Panc1 (cell line): ENCODE results near the gene IQCC. TPM values are rescaled to one million over a fixed set of nuclear protein-coding genes. Genes with fewer than 3 reads are reported as not detected.

ENCODE experiments used
- ATAC-seq: fragments of 200-7000 bp; cut with Tn5 transposase; 2 replicates; pipeline ENCODE4 v1.9.1; 2020; ENCODE audit warnings: mild to moderate bottlenecking, moderate library complexity
- BruUV-seq: library from RNA; stranded (reverse); fragments of 400-500 nt; replicated peaks from 2 replicates; lab custom pipeline; 2021; lab: Mats Ljungman, UMichigan
- CTCF ChIA-PET: fragments of 300-600 bp; sonication (Branson Sonifier 250); formaldehyde crosslinking; loops from one replicate; lab custom pipeline; 2022; ENCODE audit warnings: antibody characterized with exemption; lab: Charles Lee
- POLR2A ChIA-PET: fragments of 300-600 bp; sonication (Branson Sonifier 250); formaldehyde crosslinking; loops from one replicate; lab custom pipeline; 2022; ENCODE audit warnings: antibody characterized with exemption; lab: Charles Lee
- DNase-seq: peaks from one replicate; pipeline ENCODE4 v3.0.0-alpha.2; 2010; ENCODE audit warnings: low read depth, low spot score
- H3K27ac ChIP-seq: 2 replicates; pipeline ENCODE4 v1.5.1; 2011; ENCODE audit warnings: mild to moderate bottlenecking, low read length, inconsistent platforms
- H3K27me3 ChIP-seq: fragments of 200-500 bp; sonication (Bioruptor generic); 2 replicates; pipeline ENCODE4 v1.6.0; 2014; ENCODE audit warnings: low read length, inconsistent platforms; ENCODE audit not compliant: control insufficient read depth, insufficient read depth
- H3K36me3 ChIP-seq: fragments of 200-500 bp; sonication (Bioruptor generic); 2 replicates; pipeline ENCODE4 v1.5.1; 2014; ENCODE audit warnings: inconsistent platforms, mild to moderate bottlenecking, low read length, moderate library complexity; ENCODE audit not compliant: control insufficient read depth, insufficient read depth
- H3K4me1 ChIP-seq: 2 replicates; pipeline ENCODE4 v1.5.1; 2011; ENCODE audit warnings: inconsistent platforms, mild to moderate bottlenecking, low read length, moderate library complexity; ENCODE audit not compliant: control insufficient read depth, insufficient read depth
- H3K4me3 ChIP-seq, 2 experiments: 2 replicates each; pipeline ENCODE4 v1.5.1; 2011 to 2012; ENCODE audit warnings: low read depth in 2 of 2, low read length in 2 of 2, mild to moderate bottlenecking in 2 of 2, inconsistent platforms in 1 of 2, moderate library complexity in 1 of 2
- H3K9me3 ChIP-seq: fragments of 200-500 bp; sonication (Bioruptor generic); 2 replicates; pipeline ENCODE4 v1.5.1; 2014; ENCODE audit warnings: low read depth, mild to moderate bottlenecking, inconsistent platforms, low read length, moderate library complexity; ENCODE audit not compliant: control insufficient read depth, insufficient read depth
- POLR2AphosphoS5 ChIP-seq: IDR thresholded peaks from 2 replicates; pipeline ENCODE4 v1.6.1; 2012; ENCODE audit warnings: mild to moderate bottlenecking, low read depth, low read length, moderate library complexity
- SIN3A ChIP-seq: IDR thresholded peaks from 2 replicates; pipeline ENCODE4 v1.6.1; 2012; ENCODE audit warnings: low read depth, mild to moderate bottlenecking, low read length, moderate library complexity, borderline replicate concordance; ENCODE audit not compliant: insufficient read depth
- in situ Hi-C: cut with HindIII; loops from 2 replicates; pipeline ENCODE4 v1.10.0; 2016; ENCODE audit warnings: low sequenced_read_pairs, low pct_unique_long_range_greater_than_20kb
- intact Hi-C: fragments of 100-400 bp; cut with micrococcal nuclease; formaldehyde crosslinking; loops from one replicate; pipeline ENCODE4 v1.10.0; 2022; ENCODE audit not compliant: unreplicated experiment
- total RNA-seq: library from RNA; stranded (reverse); gene quantifications from one replicate; pipeline ENCODE4 v1.2.1, GENCODE V29; 2021; ENCODE audit not compliant: unreplicated experiment
- TF ChIP-seq, protein P1 (sequence below): fragments of 450-650 bp; IDR thresholded peaks from 2 replicates; pipeline ENCODE4 v1.5.1; 2017; ENCODE audit warnings: mild to moderate bottlenecking
- TF ChIP-seq, protein P2 (sequence below), 2 experiments: IDR thresholded peaks; 2 replicates each; pipeline ENCODE4 v1.6.1; 2011 to 2012; ENCODE audit warnings: low read depth in 2 of 2, control low read depth in 1 of 2, low read length in 1 of 2, mild to moderate bottlenecking in 1 of 2, moderate library complexity in 1 of 2; ENCODE audit not compliant: insufficient read depth in 1 of 2

The IQCC gene
- total RNA-seq, 1 experiment from 2014 or later: 4.4 TPM

DNA sequence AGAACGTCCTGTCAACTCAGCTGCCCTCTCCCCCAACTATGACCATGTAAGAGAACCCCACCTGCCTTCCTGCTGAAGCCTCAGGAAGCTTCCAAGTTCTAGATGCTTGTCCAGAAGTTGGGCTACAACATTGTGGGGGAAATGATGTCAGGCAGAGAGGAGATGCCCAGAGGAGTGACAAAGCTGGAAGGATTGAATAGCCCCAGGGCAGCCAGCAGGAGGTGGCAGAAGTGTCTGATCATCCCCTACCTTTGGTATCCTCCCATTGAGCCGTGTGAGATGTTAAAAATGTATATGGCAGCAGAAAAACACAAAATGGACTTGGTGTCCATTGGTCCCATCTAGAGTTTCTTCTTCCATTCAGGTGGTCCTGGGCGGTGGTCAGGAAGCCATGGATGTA lies 23.3 kb downstream of the IQCC start:
- POLR2A ChIA-PET: interaction anchor here (0.5 kb wide), 1 partner anchor 15 kb away, joined by 6 read pairs; no protein-coding TSS in a partner anchor

GRCh38 chr1:32231843-32232432 lies 26.5 kb downstream of the IQCC start:
- H3K9me3 ChIP-seq: no peaks in the 10 kb centered on the region
- DNase-seq: no peak
- H3K36me3 ChIP-seq: peaks cover 11% of the 10 kb centered on the region
- H3K27me3 ChIP-seq: no peaks in the 10 kb centered on the region
- H3K27ac ChIP-seq: no peak overlapping the region
- 0 out of 2 replicates have a peak, but pooled peaks have one; percentile 3 for ATAC-seq
- BruUV-seq: no TSS peak
- in situ Hi-C loops: no loop called here
- no peaks in the 10 kb centered on the region for H3K4me1 ChIP-seq
- CTCF ChIA-PET: interaction anchor here (0.6 kb wide), 1 partner anchor 13 kb away, joined by 5 read pairs; no protein-coding TSS in a partner anchor
- intact Hi-C loops: no loop called here
- peak; percentile 22 for TF ChIP-seq POLR2AphosphoS5
- TF ChIP-seq, protein P1, sequence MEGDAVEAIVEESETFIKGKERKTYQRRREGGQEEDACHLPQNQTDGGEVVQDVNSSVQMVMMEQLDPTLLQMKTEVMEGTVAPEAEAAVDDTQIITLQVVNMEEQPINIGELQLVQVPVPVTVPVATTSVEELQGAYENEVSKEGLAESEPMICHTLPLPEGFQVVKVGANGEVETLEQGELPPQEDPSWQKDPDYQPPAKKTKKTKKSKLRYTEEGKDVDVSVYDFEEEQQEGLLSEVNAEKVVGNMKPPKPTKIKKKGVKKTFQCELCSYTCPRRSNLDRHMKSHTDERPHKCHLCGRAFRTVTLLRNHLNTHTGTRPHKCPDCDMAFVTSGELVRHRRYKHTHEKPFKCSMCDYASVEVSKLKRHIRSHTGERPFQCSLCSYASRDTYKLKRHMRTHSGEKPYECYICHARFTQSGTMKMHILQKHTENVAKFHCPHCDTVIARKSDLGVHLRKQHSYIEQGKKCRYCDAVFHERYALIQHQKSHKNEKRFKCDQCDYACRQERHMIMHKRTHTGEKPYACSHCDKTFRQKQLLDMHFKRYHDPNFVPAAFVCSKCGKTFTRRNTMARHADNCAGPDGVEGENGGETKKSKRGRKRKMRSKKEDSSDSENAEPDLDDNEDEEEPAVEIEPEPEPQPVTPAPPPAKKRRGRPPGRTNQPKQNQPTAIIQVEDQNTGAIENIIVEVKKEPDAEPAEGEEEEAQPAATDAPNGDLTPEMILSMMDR: no peak
- H3K4me3 ChIP-seq: no peak overlapping the region
- POLR2A ChIA-PET: interaction anchor here (0.7 kb wide), 1 partner anchor 25 kb away, joined by 4 read pairs; no protein-coding TSS in a partner anchor

More for the DNA sequence above, 23.3 kb downstream of the IQCC start:
- no peak for ATAC-seq
- Histone ChIP-seq H3K27ac (no peak overlapping the region), H3K4me3 (no peak overlapping the region), H3K4me1 (peaks cover 4% of the 10 kb centered on the region; the same call in 1 of the 2 replicates), H3K9me3 (no peaks in the 10 kb centered on the region), H3K36me3 (peaks cover 26% of the 10 kb centered on the region), H3K27me3 (no peaks in the 10 kb centered on the region)
- no peak for DNase-seq
- no peak for TF ChIP-seq SIN3A
- CTCF ChIA-PET: no interaction called here
- intact Hi-C loops: no loop called here
- in situ Hi-C loops: no loop called here
- no TSS peak for BruUV-seq

DNA sequence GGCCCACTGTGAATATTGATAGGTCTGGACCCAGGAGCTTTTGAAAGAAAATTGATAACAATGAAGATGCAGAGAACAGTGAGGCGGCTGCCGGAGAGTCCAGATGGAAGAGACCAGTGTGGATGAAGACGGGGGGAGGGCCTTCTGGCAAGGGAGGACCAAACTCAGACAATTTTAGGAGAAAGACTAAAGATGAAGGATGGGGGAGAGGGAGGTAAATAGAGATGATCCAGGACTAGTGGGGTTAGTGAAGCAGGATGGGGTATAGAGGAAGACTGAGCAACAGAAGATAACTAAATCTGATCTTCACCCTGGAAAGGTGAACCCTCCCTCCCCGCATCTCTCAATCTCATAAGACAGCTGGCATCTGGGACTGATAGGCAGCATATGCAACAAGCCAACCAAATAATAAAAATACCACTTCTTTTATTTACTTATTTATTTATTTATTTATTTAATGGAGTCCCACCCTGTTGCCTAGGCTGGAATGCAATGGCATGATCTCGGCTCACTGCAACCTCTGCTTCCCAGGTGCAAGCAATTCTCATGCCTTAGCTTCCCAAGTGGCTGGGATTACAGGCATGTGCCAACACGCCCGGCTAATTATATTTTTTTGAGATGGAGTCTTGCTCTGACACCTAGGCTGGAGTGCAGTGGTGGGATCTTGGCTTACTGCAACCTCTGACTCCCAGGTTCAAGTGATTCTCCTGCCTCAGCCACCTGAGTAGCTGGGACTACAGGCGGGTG lies 27.3 kb downstream of the IQCC start:
- peaks cover 7% of the 10 kb centered on the region for H3K36me3 ChIP-seq
- no peak for ATAC-seq

More for the DNA sequence above, 27.3 kb downstream of the IQCC start:
- no peaks in the 10 kb centered on the region for H3K27me3 ChIP-seq
- no peaks in the 10 kb centered on the region for H3K4me1 ChIP-seq
- TF ChIP-seq, protein P2, sequence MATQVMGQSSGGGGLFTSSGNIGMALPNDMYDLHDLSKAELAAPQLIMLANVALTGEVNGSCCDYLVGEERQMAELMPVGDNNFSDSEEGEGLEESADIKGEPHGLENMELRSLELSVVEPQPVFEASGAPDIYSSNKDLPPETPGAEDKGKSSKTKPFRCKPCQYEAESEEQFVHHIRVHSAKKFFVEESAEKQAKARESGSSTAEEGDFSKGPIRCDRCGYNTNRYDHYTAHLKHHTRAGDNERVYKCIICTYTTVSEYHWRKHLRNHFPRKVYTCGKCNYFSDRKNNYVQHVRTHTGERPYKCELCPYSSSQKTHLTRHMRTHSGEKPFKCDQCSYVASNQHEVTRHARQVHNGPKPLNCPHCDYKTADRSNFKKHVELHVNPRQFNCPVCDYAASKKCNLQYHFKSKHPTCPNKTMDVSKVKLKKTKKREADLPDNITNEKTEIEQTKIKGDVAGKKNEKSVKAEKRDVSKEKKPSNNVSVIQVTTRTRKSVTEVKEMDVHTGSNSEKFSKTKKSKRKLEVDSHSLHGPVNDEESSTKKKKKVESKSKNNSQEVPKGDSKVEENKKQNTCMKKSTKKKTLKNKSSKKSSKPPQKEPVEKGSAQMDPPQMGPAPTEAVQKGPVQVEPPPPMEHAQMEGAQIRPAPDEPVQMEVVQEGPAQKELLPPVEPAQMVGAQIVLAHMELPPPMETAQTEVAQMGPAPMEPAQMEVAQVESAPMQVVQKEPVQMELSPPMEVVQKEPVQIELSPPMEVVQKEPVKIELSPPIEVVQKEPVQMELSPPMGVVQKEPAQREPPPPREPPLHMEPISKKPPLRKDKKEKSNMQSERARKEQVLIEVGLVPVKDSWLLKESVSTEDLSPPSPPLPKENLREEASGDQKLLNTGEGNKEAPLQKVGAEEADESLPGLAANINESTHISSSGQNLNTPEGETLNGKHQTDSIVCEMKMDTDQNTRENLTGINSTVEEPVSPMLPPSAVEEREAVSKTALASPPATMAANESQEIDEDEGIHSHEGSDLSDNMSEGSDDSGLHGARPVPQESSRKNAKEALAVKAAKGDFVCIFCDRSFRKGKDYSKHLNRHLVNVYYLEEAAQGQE (IDR thresholded peaks at IDR 0.05; ENCODE audit: insufficient read depth in 1 of 2, low read depth in 2 of 2, low read length in 1 of 2): no peak
- TF ChIP-seq, protein P1: no peak
- TF ChIP-seq SIN3A: no peak
- ChIA-PET POLR2A (no interaction called here), CTCF (no interaction called here)
- H3K27ac ChIP-seq: no peak overlapping the region
- in situ Hi-C loops: no loop called here
- BruUV-seq: no TSS peak
- H3K9me3 ChIP-seq: no peaks in the 10 kb centered on the region
- no peak overlapping the region for H3K4me3 ChIP-seq
- DNase-seq: no peak
- intact Hi-C loops: no loop called here
